SJSA1 (cell line): ENCODE measurements around the gene ZNF260. TPM values are rescaled to one million over a fixed set of nuclear protein-coding genes. Genes with fewer than 3 reads are reported as not detected.
A peak's percentile ranks its signal among the peaks of the same experiment; 100 is the strongest.

Experiments used
- DNase-seq, 2 experiments: peaks; one replicate each; pipeline ENCODE4 v3.0.0-alpha.2; 2015 to 2020; ENCODE audit warnings: low spot score in 2 of 2, low read depth in 1 of 2
- H3K27ac ChIP-seq: fragments of 250-450 bp; sonication (Bioruptor Pico); 2 replicates; pipeline ENCODE4 v1.5.1; 2020; ENCODE audit warnings: mild to moderate bottlenecking, moderate library complexity
- H3K27me3 ChIP-seq: fragments of 250-450 bp; sonication (Bioruptor Pico); replicated peaks from 2 replicates; pipeline ENCODE4 v1.5.1; 2020; ENCODE audit warnings: mild to moderate bottlenecking, moderate library complexity
- H3K36me3 ChIP-seq: fragments of 250-450 bp; sonication (Bioruptor Pico); 2 replicates; pipeline ENCODE4 v1.5.1; 2020; ENCODE audit warnings: mild to moderate bottlenecking
- H3K4me1 ChIP-seq: fragments of 250-450 bp; sonication (Bioruptor Pico); replicated peaks from 2 replicates; pipeline ENCODE4 v1.6.1; 2021; ENCODE audit warnings: mild to moderate bottlenecking
- H3K4me3 ChIP-seq: fragments of 250-450 bp; sonication (Bioruptor Pico); 2 replicates; pipeline ENCODE4 v1.5.1; 2020; ENCODE audit warnings: mild to moderate bottlenecking
- H3K9me3 ChIP-seq: fragments of 250-450 bp; sonication (Bioruptor Pico); replicated peaks from 2 replicates; pipeline ENCODE4 v1.5.1; 2020; ENCODE audit warnings: mild to moderate bottlenecking
- total RNA-seq: library from RNA; depleted of rRNA; stranded (reverse); fragments of >200 nt; shearing (Covaris generic); gene quantifications from 2 replicates; pipeline ENCODE4 v1.2.3, GENCODE V29; 2014; rRNA removed

ZNF260 gene
- 6.9 and 7.7 TPM in 2 replicates for total RNA-seq

DNA sequence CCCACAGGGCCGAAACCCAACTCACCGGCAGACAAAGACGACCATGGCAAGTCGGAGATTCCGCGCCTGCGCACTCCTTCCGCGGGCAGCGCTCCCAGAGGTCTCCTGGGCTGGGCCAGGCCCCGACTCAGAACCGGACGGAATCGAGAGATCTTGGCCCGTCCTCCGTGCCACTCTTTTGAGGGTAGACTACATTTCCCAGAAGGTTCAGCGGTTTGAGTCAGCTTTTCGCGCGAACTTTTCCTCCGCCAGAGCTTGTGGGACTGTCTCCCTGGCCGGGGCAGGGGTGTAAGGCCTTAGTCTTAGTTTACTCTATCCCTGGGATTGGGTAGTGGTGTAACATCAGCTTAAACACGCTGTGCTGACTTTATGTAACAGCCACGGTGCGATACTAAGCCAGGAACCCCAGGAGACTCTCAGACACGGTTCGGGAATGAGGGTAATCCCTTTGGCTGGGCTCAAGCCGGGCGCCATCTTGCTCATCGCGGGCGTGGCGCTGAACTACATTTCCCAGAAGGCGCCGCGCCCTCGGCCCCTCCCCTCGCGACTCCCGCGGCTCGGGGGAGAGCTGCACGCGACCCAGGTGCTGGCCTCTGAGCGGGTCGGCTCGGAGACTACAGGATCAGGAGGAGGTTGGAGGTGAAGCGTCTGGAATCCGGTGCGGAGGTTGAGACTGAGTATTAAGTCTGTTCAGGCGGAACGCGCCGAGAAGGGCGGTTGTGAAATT lies at the start of gene ZNF260:
TSS of gene ZNF260 (minus strand) at position 78 of the 727 bp plus-strand sequence. CDS start 13,033 bp downstream, outside the sequence.
- Histone ChIP-seq H3K4me1 (peaks cover 5% of the 10 kb centered on the region; the same call in 1 of the 2 replicates), H3K27me3 (no peaks in the 10 kb centered on the region), H3K27ac (peak within 1 kb of the TSS; percentile 72), H3K36me3 (peaks cover 13% of the 10 kb centered on the region), H3K4me3 (peak within 1 kb of the TSS; percentile 49), H3K9me3 (peaks cover 15% of the 10 kb centered on the region)
- peak; percentile 90 to 93 for DNase-seq

DNA sequence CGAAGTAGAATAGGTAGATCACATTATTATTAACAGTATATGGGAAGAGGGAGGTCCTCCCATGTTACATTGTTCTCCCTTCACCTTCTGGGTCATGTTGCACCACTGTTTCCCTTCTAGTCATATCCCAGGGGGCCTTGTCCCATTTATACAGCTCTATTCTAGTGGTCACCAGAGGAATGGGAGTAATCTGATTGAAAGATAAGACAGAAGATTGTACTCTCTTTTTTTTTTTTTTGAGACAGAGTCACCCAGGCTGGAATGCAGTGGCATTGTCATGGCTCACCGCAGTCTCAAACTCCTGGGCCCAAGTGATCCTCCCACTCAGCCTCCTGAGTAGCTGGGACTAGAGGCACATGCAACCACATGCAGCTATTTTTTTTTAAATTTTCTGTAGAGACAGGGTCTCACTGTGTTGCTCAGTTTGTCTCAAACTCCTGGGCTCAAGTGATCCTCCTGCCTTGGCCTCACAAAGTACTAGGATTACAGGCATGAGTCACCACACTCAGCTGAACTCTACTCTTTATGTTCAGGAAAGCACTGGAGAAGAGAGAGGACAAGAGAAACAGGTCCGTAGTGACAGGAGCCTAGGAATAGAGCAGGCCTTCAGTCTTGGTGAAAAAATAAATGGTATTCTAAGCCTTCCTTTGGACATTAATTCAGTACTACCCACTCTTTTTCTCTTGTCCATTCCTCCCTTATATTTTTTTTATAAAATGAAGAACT lies 49.4 kb upstream of the ZNF260 start:
- H3K27ac ChIP-seq = no peak overlapping the region
- DNase-seq = no peak
- H3K4me3 ChIP-seq = no peak overlapping the region
- peaks cover 12% of the 10 kb centered on the region for H3K9me3 ChIP-seq
- no peaks in the 10 kb centered on the region for H3K27me3 ChIP-seq
- H3K4me1 ChIP-seq = no peaks in the 10 kb centered on the region
- H3K36me3 ChIP-seq = peaks cover 32% of the 10 kb centered on the region

- H3K4me1 ChIP-seq = no peaks in the 10 kb centered on the region
- DNase-seq = no peak
- peaks cover 22% of the 10 kb centered on the region for H3K36me3 ChIP-seq
- no peak overlapping the region for H3K27ac ChIP-seq
- no peaks in the 10 kb centered on the region for H3K27me3 ChIP-seq
- H3K9me3 ChIP-seq = peaks cover 13% of the 10 kb centered on the region
- no peak overlapping the region for H3K4me3 ChIP-seq
Measured at GRCh38 chr19:36574741-36575140, 46.7 kb upstream of the ZNF260 start.

GRCh38 chr19:36573895-36574720 lies 46.0 kb upstream of the ZNF260 start:
- no peaks in the 10 kb centered on the region for H3K27me3 ChIP-seq
- DNase-seq = peak in 1 of 2 experiments; percentile 14

GRCh38 chr19:36573020-36573894 lies 45.2 kb upstream of the ZNF260 start, which contains the start of gene ZNF529:
TSS of gene ZNF529 (minus strand) at chr19:36573292. CDS start at chr19:36572346, 946 bp downstream.
- H3K4me3 ChIP-seq = peak within 1 kb of the TSS; percentile 62
- H3K27ac ChIP-seq = peak within 1 kb of the TSS; percentile 70
- peak; percentile 69 to 72 for DNase-seq
- no peaks in the 10 kb centered on the region for H3K4me1 ChIP-seq
- peaks cover 15% of the 10 kb centered on the region for H3K36me3 ChIP-seq
- H3K9me3 ChIP-seq = peaks cover 17% of the 10 kb centered on the region
- no peaks in the 10 kb centered on the region for H3K27me3 ChIP-seq

More at GRCh38 chr19:36573895-36574720, 46.0 kb upstream of the ZNF260 start:
- Histone ChIP-seq H3K36me3 (peaks cover 17% of the 10 kb centered on the region), H3K4me1 (no peaks in the 10 kb centered on the region), H3K9me3 (peaks cover 14% of the 10 kb centered on the region), H3K27ac (peak overlapping the region; percentile 70), H3K4me3 (peak overlapping the region; percentile 62)

DNA sequence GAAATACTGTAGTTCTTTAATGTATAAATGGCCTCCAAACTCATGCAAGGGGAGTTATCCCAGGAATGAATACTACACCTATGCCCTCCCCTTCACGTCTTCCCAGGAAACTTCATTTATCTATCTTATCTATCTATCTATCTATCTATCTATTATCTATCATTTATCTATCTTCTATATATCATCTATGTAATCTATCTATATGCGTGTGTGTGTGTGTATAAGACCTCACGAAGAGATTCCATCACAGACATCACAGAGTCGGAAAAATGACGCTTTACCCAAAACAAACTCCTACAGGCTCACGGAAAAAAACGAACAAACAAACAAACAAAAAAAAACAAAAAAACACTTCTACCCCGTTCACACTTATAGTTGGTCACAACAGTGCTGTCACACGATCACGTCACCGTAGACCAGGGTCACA lies 44.5 kb upstream of the ZNF260 start:
- no peaks in the 10 kb centered on the region for H3K4me1 ChIP-seq
- DNase-seq = no peak
- peaks cover 17% of the 10 kb centered on the region for H3K9me3 ChIP-seq

DNA sequence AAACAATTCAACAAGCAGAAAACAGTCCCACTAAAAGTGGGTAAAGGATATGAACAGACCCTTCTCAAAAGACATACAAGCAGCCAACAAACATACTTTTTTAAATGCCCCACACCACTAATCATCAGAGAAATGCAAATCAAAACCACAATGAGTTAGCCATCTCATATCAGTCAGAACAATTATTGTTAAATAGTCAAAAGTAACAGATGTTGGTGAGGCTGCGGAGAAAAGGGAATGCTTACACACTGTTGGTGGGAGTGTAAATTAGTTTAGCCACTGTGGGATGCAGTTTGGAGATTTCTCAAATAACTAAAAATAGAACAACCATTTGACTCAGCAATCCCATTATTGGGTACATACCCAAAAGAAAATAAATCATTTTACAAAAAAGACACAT lies 36.3 kb upstream of the ZNF260 start:
- Histone ChIP-seq H3K27ac (no peak overlapping the region), H3K27me3 (no peaks in the 10 kb centered on the region), H3K4me3 (no peak overlapping the region), H3K9me3 (peaks cover 18% of the 10 kb centered on the region; the same call in 1 of the 2 replicates), H3K4me1 (no peaks in the 10 kb centered on the region), H3K36me3 (no peaks in the 10 kb centered on the region; the same call in 1 of the 2 replicates)
- DNase-seq = no peak

More for the DNA sequence above, 44.5 kb upstream of the ZNF260 start:
- Histone ChIP-seq H3K4me3 (peak overlapping the region; percentile 62), H3K36me3 (peaks cover 14% of the 10 kb centered on the region), H3K27ac (peak overlapping the region; percentile 70), H3K27me3 (no peaks in the 10 kb centered on the region)

DNA sequence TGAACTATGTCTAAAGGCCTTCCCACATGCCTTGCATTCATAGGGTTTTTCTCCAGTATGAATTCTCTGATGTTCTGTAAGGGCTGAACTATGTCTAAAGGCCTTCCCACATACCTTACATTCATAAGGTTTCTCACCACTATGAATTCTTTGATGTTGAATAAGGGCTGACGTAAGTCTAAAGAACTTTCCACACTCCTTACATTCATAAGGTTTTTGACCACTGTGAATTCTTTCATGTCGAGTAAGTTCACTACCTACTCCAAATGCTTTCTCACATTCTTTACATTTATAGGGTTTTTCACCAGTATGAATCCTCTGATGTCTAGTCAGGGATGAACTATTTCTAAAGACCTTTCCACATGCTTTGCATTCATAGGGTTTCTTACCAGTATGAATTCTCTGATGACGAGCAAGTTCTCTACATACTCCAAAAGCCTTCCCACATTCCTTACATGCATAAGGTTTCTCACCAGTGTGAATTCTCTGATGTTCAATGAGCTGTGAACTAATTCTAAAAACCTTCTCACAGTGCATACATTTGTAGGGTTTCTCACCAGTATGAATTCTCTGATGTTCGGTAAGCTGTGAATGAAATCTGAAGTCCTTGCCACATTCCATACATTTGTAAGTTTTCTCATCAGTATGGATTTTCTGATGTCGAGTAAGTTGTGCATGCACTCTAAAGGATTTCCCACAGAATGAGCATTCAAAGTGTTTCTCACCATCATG lies 19.1 kb upstream of the ZNF260 start:
- Histone ChIP-seq H3K4me1 (no peaks in the 10 kb centered on the region), H3K9me3 (peaks cover 20% of the 10 kb centered on the region), H3K27me3 (0 out of 2 replicates have a peak, but pooled peaks cover 2% of the 10 kb centered on the region), H3K27ac (no peak overlapping the region), H3K4me3 (no peak overlapping the region), H3K36me3 (peaks cover 15% of the 10 kb centered on the region; the same call in 1 of the 2 replicates)
- DNase-seq = no peak

GRCh38 chr19:36528921-36529518 lies 949 bp upstream of the ZNF260 start:
- H3K9me3 ChIP-seq = peaks cover 17% of the 10 kb centered on the region
- H3K27ac ChIP-seq = no peak overlapping the region; the same call in 1 of the 2 replicates
- no peaks in the 10 kb centered on the region for H3K27me3 ChIP-seq
- peaks cover 10% of the 10 kb centered on the region for H3K36me3 ChIP-seq
- H3K4me1 ChIP-seq = peaks cover 5% of the 10 kb centered on the region; the same call in 1 of the 2 replicates
- DNase-seq = no peak
- peak overlapping the region; percentile 49 for H3K4me3 ChIP-seq

DNA sequence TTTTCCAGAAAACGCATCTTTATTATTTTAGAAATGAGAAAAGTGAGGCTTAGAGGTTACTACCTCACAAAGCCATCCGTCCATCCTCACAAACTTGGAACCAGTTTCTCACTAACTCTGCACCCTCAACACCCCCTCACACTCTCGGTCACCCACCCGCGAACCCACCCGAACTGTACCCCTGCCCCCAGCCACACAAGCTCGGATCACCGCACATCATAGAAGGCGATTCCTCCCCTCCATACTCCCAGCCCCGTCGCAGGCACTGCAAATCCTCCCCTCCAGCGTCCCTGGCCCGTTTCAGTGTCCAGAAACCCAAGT lies 238 bp downstream of the ZNF260 start:
- Histone ChIP-seq H3K4me1 (peaks cover 5% of the 10 kb centered on the region; the same call in 1 of the 2 replicates), H3K27ac (peak overlapping the region; percentile 72), H3K36me3 (peaks cover 18% of the 10 kb centered on the region), H3K4me3 (peak overlapping the region; percentile 49), H3K9me3 (peaks cover 15% of the 10 kb centered on the region), H3K27me3 (no peaks in the 10 kb centered on the region)
- no peak for DNase-seq

DNA sequence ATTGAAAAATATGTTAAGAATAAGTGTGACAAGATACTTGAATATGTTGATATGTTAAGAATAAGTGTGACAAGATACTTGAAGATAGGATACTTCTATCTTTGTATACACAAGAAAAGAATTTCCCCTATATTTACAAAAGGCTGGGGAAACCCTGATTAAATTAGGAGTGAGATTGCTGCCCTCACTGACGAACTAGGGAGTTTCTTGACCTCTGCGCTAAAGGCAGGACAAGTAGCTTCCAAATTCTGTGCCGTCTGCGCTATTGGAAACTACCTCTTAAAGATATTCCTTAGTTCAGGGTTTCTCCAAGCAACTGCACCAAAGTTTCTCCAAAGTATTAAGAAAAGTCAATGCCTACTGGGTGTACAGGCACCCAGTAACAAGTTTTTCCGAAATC lies 730 bp downstream of the ZNF260 start:
- Histone ChIP-seq H3K27ac (no peak overlapping the region), H3K4me1 (peaks cover 5% of the 10 kb centered on the region; the same call in 1 of the 2 replicates), H3K9me3 (peaks cover 18% of the 10 kb centered on the region), H3K4me3 (peak overlapping the region; percentile 49), H3K36me3 (peaks cover 19% of the 10 kb centered on the region), H3K27me3 (no peaks in the 10 kb centered on the region)
- no peak for DNase-seq

DNA sequence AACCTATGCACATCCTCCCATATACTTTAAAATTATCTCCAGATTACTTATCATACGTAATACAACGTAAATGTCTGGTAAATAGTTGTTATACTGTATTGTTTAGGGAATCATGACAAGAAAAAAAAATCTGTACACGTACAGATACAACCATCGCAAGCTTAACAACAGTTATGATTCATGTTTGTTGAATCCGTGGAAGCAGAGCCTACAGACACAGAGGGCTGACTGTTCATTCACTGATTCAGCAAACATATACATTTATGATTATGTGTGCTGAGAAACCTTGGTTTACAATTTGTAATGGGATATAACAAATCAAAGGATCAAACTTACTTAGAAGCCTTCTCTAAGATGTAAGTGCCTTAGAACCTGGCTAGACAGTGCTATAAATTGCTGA lies 1.5 kb downstream of the ZNF260 start:
- Histone ChIP-seq H3K4me3 (no peak overlapping the region), H3K27ac (no peak overlapping the region)

More for the DNA sequence above, 1.5 kb downstream of the ZNF260 start:
- Histone ChIP-seq H3K4me1 (peaks cover 5% of the 10 kb centered on the region; the same call in 1 of the 2 replicates), H3K36me3 (peaks cover 19% of the 10 kb centered on the region), H3K9me3 (peaks cover 18% of the 10 kb centered on the region), H3K27me3 (no peaks in the 10 kb centered on the region)
- no peak for DNase-seq
